Heart left ventricle (tissue), 16 donors: ENCODE results near the gene ODF2L. TPM values are rescaled to one million over a fixed set of nuclear protein-coding genes. Genes with fewer than 3 reads are reported as not detected.

Experiments
- ATAC-seq, 4 donors: fragments of 200-7000 bp; cut with Tn5 transposase; one replicate each; pipeline ENCODE4 v1.9.1; 2020 to 2022; ENCODE audit warnings: moderate library complexity in 4 of 4, mild to moderate bottlenecking in 3 of 4, moderate number of reproducible peaks in 1 of 4
- DNase-seq, 5 donors: peaks; one replicate each; pipeline ENCODE4 v3.0.0-alpha.2; 2020
- H3K27ac ChIP-seq, 12 donors: fragments of 200-600 bp; sonication (generic) in 4 of 12; one replicate each; pipeline versions ENCODE4 v1.5.0 to v1.8.0; 2016 to 2022; ENCODE audit warnings: mild to moderate bottlenecking in 2 of 12
- H3K27me3 ChIP-seq, 9 donors: fragments of 200-600 bp; sonication (generic) in 2 of 9; one replicate each; pipeline versions ENCODE4 v1.5.1 to v1.8.0; 2016 to 2022; ENCODE audit warnings: mild to moderate bottlenecking in 3 of 9
- H3K36me3 ChIP-seq, 9 donors: fragments of 200-600 bp; sonication (generic) in 2 of 9; one replicate each; pipeline versions ENCODE4 v1.5.0 to v1.8.0; 2018 to 2022; ENCODE audit warnings: mild to moderate bottlenecking in 2 of 9
- H3K4me1 ChIP-seq, 12 donors: fragments of 200-600 bp; sonication (generic) in 4 of 12; one replicate each; pipeline versions ENCODE4 v1.5.0 to v1.8.0; 2016 to 2022; ENCODE audit warnings: mild to moderate bottlenecking in 3 of 12
- H3K4me3 ChIP-seq, 12 donors: fragments of 200-600 bp; sonication (generic) in 4 of 12; one replicate each; pipeline versions ENCODE4 v1.5.0 to v1.8.0; 2017 to 2022; ENCODE audit warnings: mild to moderate bottlenecking in 9 of 12, moderate library complexity in 4 of 12
- H3K9me3 ChIP-seq, 12 donors: fragments of 200-600 bp; sonication (generic) in 4 of 12; one replicate each; pipeline versions ENCODE4 v1.5.0 to v1.8.0; 2016 to 2022; ENCODE audit warnings: mild to moderate bottlenecking in 1 of 12
- CTCF ChIP-seq, 12 donors: fragments of 200-600 bp; sonication (generic) in 4 of 12; IDR thresholded peaks; one replicate each; pipeline versions ENCODE4 v1.5.0 to v1.8.0; 2018 to 2022; ENCODE audit warnings: antibody characterized with exemption in 12 of 12, mild to moderate bottlenecking in 5 of 12
- POLR2A ChIP-seq, 2 donors: fragments of 450-650 bp; IDR thresholded peaks; one replicate each; pipeline ENCODE4 v1.6.1; 2017; ENCODE audit warnings: antibody characterized with exemption in 2 of 2, mild to moderate bottlenecking in 2 of 2, moderate library complexity in 2 of 2
- WGBS, 4 donors: extraction: QIAGEN DNeasy Blood & Tissue Kit in 2 of 4; methylation state at CpG; one replicate each; pipeline versions ENCODE4 v1.1.5 to v1.1.7; 2013 to 2018; 5-methylcytosine and 5-hydroxymethylcytosine counted together
- intact Hi-C, 10 donors: fragments of 100-400 bp; cut with DNase I; formaldehyde crosslinking; loops; one replicate each; pipeline versions ENCODE4 v1.11.1 to v1.14.2; 2022
- polyA plus RNA-seq, 2 donors: library from polyadenylated mRNA; stranded (reverse); fragments of 200-250 nt; gene quantifications; one replicate each; pipeline ENCODE4 v1.2.3, GENCODE V29; 2013
- total RNA-seq, 9 donors: library from RNA; depleted of rRNA in 2 of 9; stranded (reverse); fragments of >200 nt in 2 of 9; fragmentation: NEBNext Ultra II Directional in 3 of 9; extraction: Animal tissue kit (Norgen Biotek cat#: 25700) in 3 of 9; gene quantifications; one replicate each; pipeline versions ENCODE4 v1.1.0 to v1.2.4, GENCODE V29; 2016 to 2023
- donor health status: ischemic (EF 13 %, LVEDD 7.1; RV severe dilation, severe dysfunction).
- donor health status: healthy with polysubstance abuse.
- donor health status: DM: no; HTN: yes; CAD: no.
- donor health status: DM: no; HTN: no; CAD: no.
- donor health status: ischemic (EF 25% LVEDD 6.9; RV normal size, moderate dysfunction).
- donor health status: ischemic (EF 25% LVEDD 5.7; RV mildly dilated, moderate dysfunction).
- donor health status: healthy.
- donor health status: DM: yes; HTN: yes; CAD: no.
- donor health status: ischemic (EF 35%, LVEDD 5.7; RV mildly dilated, moderate dysfunction).
- donor health status: nonischemic (EF 11% LVEDD 7.7; RV severe dilation, severe dysfunction).
- donor health status: DM: yes; HTN: yes; CAD: no.
- donor health status: PGD.
- donor health status: ischemic (EF 29% LVEDD 5.4; RV normal size, mild dysfunction).
- donor health status: nonischemic (EF 23%, LVEDD 6.1; RV moderate dilation, normal function).

ODF2L gene
- total and polyA plus RNA-seq, 11 donors: 6.2 to 23.7 (median 12.3) TPM

DNA sequence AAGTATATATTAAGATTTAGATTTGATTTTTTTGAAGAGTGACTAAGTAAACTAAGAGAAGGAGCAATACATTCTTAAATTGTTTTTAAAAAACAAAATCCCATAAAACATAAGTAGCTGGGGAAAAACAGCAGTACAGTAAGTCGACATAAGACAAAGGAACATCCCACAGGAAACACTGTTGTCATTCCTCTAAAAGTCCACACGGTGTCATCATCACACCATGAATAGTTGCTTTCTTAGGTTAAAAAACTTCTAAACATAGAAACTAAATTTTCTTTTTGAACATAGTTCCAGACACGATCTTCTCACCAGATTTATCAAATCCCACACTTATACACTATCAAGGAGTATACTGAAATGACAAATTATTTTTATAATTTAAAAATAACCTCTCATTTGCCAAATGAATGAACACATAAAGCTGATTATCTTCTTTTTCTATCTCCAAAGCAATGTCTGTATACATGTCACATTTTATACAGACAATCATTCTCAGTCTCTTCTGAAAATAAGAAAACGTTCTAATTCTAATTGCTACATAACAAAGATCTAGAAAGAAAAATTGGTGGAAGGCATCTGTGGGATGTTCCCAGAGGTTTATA, 15.8 kb downstream of the ODF2L start:
- Histone ChIP-seq H3K36me3 (peaks cover 0 to 12% (median 4%) of the 10 kb centered on the region in 9 donors), H3K9me3 (no peaks in the 10 kb centered on the region), H3K27ac (no peak overlapping the region), H3K27me3 (no peaks in the 10 kb centered on the region), H3K4me1 (peaks cover 0 to 21% (median 3%) of the 10 kb centered on the region in 12 donors), H3K4me3 (peak overlapping the region in 7 of 12 donors; percentile 1 to 45 (median 13))
- DNase-seq (no peak), ATAC-seq (peak in 3 of 4 donors; percentile 54 to 72 (median 67))
- TF ChIP-seq POLR2A (IDR thresholded peaks at IDR 0.05) (no peak), CTCF (IDR thresholded peaks at IDR 0.05) (peak; percentile 69 to 90 (median 82))
- intact Hi-C loops: loop anchor here in 9 of 10 donors (2.0 to 10.0 kb wide), 10 partner anchors 122 to 704 kb away; partner anchors contain the start of gene SH3GLB1 (in 3 of the 9)
- 3 to 6% (median 5%) methylated on average over 4 of the region's 4 CpGs for WGBS, 4 donors

GRCh38 chr1:86378813-86379212, 17.3 kb downstream of the ODF2L start:
- Histone ChIP-seq H3K27me3 (no peaks in the 10 kb centered on the region), H3K9me3 (no peaks in the 10 kb centered on the region), H3K4me3 (no peak overlapping the region), H3K36me3 (peaks cover 0 to 27% (median 16%) of the 10 kb centered on the region in 9 donors), H3K4me1 (peaks cover 0 to 21% (median 3%) of the 10 kb centered on the region in 12 donors), H3K27ac (no peak overlapping the region)
- DNase-seq (no peak), ATAC-seq (no peak)
- WGBS, 4 donors: 98 to 100% (median 100%) methylated on average over 1 of the region's 1 CpG
- TF ChIP-seq POLR2A (IDR thresholded peaks at IDR 0.05) (no peak), CTCF (IDR thresholded peaks at IDR 0.05) (no peak)
- intact Hi-C loops: loop anchor here in 4 of 10 donors (5.0 to 10.0 kb wide), 3 partner anchors 126 to 308 kb away; no protein-coding TSS in a partner anchor

DNA sequence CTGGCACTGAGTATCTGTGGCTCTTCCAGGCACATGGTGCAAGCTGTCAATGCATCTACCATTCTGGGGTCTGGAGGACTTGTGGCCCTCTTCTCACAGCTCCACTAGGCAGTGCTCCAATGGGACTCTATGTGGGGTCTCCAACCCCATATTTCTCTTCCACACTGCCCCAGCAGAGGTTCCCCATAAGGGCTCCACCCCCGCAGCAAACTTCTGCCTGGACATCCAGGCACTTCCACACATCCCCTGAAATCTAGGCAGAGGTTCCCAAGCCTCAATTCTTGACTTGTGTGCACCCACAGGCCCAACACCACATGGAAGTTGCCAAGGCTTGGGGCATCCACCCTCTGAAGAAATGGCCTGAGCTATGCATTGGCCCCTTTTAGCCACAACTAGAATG, 18.8 kb downstream of the ODF2L start:
- Histone ChIP-seq H3K27me3 (no peaks in the 10 kb centered on the region), H3K4me3 (no peak overlapping the region), H3K36me3 (peaks cover 0 to 30% (median 22%) of the 10 kb centered on the region in 9 donors), H3K27ac (no peak overlapping the region), H3K9me3 (no peaks in the 10 kb centered on the region), H3K4me1 (peaks cover 0 to 13% (median 0%) of the 10 kb centered on the region in 12 donors)
- ATAC-seq (no peak), DNase-seq (no peak)
- WGBS, 4 donors: 98 to 100% (median 100%) methylated on average over 1 of the region's 1 CpG
- no peak for TF ChIP-seq POLR2A (IDR thresholded peaks at IDR 0.05)
- no peak for TF ChIP-seq CTCF (IDR thresholded peaks at IDR 0.05)
- intact Hi-C loops: loop anchor here in 4 of 10 donors (5.0 to 10.0 kb wide), 3 partner anchors 127 to 310 kb away; no protein-coding TSS in a partner anchor

DNA sequence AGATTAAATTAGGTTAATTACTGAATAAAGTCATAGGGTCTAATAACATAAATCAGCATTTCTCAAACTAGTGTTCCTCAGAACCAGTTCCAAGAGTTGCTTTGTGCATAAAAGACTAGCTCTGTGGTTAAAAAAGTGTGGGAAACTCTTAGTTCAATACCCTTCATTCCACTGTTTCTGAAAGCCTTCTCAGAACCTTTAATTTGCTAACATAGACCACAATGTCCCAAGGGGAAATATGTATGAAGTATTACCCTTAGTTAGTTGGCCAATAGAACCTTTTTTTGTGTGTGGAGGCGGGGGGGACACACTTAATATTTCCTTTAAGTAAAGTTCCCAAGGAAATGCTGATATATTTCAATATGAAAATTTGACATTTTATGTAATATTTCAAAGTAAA, 20.4 kb downstream of the ODF2L start:
- ATAC-seq: no peak
- no peak for DNase-seq
- no peak overlapping the region for H3K27ac ChIP-seq
- H3K27me3 ChIP-seq: no peaks in the 10 kb centered on the region
- intact Hi-C loops: loop anchor here in 4 of 10 donors (5.0 to 10.0 kb wide), 3 partner anchors 129 to 312 kb away; no protein-coding TSS in a partner anchor
- WGBS, 4 donors: 86 to 95% (median 91%) methylated on average over 1 of the region's 1 CpG
- no peak overlapping the region for H3K4me3 ChIP-seq
- H3K36me3 ChIP-seq: peaks cover 0 to 39% (median 24%) of the 10 kb centered on the region in 9 donors
- no peak for TF ChIP-seq POLR2A (IDR thresholded peaks at IDR 0.05)
- no peak for TF ChIP-seq CTCF (IDR thresholded peaks at IDR 0.05)
- H3K9me3 ChIP-seq: no peaks in the 10 kb centered on the region
- peaks cover 0 to 7% (median 0%) of the 10 kb centered on the region in 12 donors for H3K4me1 ChIP-seq
